Measurements from ENCODE around the gene CYP3A5.

Gene CYP3A5

DNA sequence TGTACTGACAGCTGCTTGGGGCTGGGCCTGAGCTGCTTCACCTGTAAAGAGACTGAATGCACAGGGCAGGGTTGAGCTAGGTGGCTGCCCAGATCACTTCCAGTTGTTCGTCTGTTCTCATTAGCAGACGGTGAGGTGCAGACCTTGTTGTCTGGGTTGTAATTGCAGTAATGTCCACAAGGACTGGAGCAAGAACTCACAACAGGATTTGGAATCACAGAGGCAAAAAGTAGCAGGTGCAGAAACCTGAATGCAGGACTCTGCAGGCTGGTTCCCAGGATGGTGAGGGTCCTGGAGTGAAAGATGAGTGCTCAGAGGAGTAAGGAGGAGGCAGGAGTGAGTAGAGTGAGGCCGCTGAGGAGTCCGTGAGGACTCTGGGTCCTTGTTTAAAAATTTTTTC, 53.8 kb downstream of the CYP3A5 start:
- no peak overlapping the region for H3K4me3 ChIP-seq (ENCODE audit: low read depth, low read length)
- DNase-seq: no peak
- H3K27ac ChIP-seq: no peak overlapping the region
- in situ Hi-C loops (cut with HindIII; ENCODE audit: low pct_ligation_motif_present, low sequenced_read_pairs): no loop called here
- H3K36me3 ChIP-seq (replicated peaks): peaks cover 85% of the 10 kb centered on the region
- H3K27me3 ChIP-seq (replicated peaks): no peaks in the 10 kb centered on the region
- TF ChIP-seq, protein P1, sequence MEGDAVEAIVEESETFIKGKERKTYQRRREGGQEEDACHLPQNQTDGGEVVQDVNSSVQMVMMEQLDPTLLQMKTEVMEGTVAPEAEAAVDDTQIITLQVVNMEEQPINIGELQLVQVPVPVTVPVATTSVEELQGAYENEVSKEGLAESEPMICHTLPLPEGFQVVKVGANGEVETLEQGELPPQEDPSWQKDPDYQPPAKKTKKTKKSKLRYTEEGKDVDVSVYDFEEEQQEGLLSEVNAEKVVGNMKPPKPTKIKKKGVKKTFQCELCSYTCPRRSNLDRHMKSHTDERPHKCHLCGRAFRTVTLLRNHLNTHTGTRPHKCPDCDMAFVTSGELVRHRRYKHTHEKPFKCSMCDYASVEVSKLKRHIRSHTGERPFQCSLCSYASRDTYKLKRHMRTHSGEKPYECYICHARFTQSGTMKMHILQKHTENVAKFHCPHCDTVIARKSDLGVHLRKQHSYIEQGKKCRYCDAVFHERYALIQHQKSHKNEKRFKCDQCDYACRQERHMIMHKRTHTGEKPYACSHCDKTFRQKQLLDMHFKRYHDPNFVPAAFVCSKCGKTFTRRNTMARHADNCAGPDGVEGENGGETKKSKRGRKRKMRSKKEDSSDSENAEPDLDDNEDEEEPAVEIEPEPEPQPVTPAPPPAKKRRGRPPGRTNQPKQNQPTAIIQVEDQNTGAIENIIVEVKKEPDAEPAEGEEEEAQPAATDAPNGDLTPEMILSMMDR (IDR thresholded peaks at IDR 0.05; ENCODE audit: low read depth, low read length, missing control alignments): peak; percentile 3

DNA sequence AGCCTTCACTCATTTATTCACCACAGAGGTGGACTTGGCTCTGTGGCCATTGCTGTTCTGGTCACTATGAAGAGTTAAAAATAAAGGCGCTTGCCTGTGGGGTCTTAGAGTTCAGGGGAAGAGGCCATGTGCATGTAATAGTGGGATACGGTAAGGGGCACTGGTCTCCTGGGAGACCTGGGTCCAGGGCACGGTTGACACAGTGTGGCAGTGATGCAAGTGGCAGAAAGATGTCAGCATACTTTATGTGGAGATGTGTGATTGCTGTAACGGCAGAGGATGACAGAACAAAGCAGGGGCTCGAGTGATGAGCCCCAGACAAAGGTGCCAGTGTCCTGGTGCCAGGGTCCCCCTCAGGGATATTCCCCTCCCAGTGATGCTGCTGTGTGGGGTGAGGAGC, 54.5 kb downstream of the CYP3A5 start:
- in situ Hi-C loops (cut with HindIII; ENCODE audit: low pct_ligation_motif_present, low sequenced_read_pairs): no loop called here
- Histone ChIP-seq H3K4me3 (ENCODE audit: low read depth, low read length) (no peak overlapping the region), H3K27ac (no peak overlapping the region), H3K36me3 (replicated peaks) (peaks cover 80% of the 10 kb centered on the region), H3K27me3 (replicated peaks) (no peaks in the 10 kb centered on the region)
- no peak for DNase-seq
- TF ChIP-seq, protein P1 (IDR thresholded peaks at IDR 0.05; ENCODE audit: low read depth, low read length, missing control alignments): no peak

DNA sequence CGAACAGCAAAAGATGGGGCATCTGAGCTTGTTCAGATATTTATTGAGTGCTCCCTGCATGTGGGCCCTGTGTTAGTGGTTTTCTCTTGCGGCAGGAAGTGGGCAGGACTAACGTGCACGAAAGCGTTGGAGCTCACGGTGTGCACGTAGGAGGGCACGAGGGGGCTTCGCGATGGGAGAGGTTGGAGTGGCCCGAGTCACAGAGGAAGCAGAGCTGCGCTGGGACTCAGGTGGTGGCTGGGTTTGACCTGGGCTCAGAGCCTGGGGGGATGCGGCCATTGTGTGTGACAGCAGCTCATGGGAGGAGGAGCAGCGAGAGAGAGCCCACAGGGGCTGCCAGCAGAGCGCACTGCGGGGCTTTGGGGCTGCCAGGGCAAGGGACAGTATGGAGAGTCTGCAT, 55.3 kb downstream of the CYP3A5 start:
- TF ChIP-seq, protein P1 (IDR thresholded peaks at IDR 0.05; ENCODE audit: low read depth, low read length, missing control alignments): no peak
- Histone ChIP-seq H3K27me3 (replicated peaks) (no peaks in the 10 kb centered on the region), H3K36me3 (replicated peaks) (peaks cover 81% of the 10 kb centered on the region), H3K4me3 (ENCODE audit: low read depth, low read length) (no peak overlapping the region), H3K27ac (no peak overlapping the region)
- in situ Hi-C loops (cut with HindIII; ENCODE audit: low pct_ligation_motif_present, low sequenced_read_pairs): no loop called here
- DNase-seq: no peak

DNA sequence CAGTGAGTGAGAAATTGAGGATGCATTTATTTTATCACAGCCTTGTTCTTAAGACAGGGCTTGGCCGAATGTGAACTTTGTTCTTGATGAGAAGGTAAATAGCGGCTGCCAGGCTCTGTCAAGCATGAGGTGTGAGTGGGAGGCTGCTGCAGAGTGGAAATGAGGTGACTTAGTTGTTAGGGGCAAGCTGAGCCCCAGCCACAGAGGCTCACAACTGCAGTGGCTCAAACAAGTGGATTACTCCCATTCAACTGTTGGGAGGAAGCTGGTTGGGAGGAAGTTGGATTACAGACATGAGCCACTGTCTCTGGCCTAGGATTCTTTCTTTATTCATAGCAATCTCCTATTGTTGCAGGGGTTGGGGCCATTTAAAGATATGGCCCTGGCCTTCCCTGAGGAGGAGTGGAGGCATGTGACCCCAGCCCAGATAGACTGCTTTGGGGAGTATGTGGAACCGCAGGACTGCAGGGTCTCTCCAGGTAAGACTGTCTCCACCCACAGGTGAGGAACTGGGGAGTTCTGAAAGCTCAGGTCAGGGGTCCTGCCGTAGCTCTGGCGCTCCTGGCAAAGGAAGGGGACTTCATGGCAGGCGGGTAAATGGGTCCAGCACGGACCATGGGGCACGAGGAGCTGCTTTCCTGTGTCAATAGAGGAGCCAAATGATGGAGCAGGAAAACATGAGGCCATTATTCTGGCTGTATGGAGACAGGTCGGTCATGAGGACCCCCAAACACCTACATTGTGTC, 55.9 kb downstream of the CYP3A5 start:
- TF ChIP-seq, protein P1 (IDR thresholded peaks at IDR 0.05; ENCODE audit: low read depth, low read length, missing control alignments): no peak
- DNase-seq: no peak
- H3K36me3 ChIP-seq (replicated peaks): peaks cover 80% of the 10 kb centered on the region
- no peak overlapping the region for H3K27ac ChIP-seq
- H3K27me3 ChIP-seq (replicated peaks): no peaks in the 10 kb centered on the region
- in situ Hi-C loops (cut with HindIII; ENCODE audit: low pct_ligation_motif_present, low sequenced_read_pairs): no loop called here
- no peak overlapping the region for H3K4me3 ChIP-seq (ENCODE audit: low read depth, low read length)

DNA sequence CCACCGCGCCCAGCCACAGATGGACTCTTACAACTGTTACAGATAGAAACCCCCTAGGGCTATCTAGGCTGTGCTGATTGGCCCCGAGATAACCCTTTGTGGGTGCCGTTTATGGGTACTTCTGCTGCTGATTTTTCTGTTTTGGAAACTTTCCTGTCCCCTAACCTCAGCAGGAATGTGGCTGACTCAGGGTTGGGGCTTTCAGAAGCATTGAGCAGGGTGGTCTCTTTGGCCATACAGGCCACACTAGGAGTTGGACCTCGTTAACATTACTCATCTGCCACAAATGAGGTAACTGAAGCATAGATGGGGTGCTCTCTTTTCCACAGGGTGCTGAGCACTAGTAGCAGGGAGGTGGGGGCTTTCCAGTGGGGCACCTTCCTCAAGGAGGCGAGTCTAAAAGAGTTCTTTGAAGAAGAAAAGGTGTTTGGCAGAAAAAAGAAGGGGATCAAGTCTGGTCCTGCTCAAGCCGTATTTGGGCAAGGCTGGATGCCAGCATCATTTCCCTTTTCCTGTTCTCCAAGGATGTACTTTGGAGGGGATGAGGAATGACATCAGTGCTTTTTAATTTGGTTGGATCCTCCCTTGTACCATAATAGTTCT, 56.6 kb downstream of the CYP3A5 start:
- H3K4me3 ChIP-seq (ENCODE audit: low read depth, low read length): no peak overlapping the region
- H3K27ac ChIP-seq: no peak overlapping the region
- H3K36me3 ChIP-seq (replicated peaks): peaks cover 74% of the 10 kb centered on the region
- TF ChIP-seq, protein P1 (IDR thresholded peaks at IDR 0.05; ENCODE audit: low read depth, low read length, missing control alignments): no peak
- H3K27me3 ChIP-seq (replicated peaks): no peaks in the 10 kb centered on the region
- in situ Hi-C loops (cut with HindIII; ENCODE audit: low pct_ligation_motif_present, low sequenced_read_pairs): no loop called here
- no peak for DNase-seq

Data from brain microvascular endothelial cell (primary cell).